ENCODE data around the gene COQ6.

- TF ChIP-seq, protein P1, sequence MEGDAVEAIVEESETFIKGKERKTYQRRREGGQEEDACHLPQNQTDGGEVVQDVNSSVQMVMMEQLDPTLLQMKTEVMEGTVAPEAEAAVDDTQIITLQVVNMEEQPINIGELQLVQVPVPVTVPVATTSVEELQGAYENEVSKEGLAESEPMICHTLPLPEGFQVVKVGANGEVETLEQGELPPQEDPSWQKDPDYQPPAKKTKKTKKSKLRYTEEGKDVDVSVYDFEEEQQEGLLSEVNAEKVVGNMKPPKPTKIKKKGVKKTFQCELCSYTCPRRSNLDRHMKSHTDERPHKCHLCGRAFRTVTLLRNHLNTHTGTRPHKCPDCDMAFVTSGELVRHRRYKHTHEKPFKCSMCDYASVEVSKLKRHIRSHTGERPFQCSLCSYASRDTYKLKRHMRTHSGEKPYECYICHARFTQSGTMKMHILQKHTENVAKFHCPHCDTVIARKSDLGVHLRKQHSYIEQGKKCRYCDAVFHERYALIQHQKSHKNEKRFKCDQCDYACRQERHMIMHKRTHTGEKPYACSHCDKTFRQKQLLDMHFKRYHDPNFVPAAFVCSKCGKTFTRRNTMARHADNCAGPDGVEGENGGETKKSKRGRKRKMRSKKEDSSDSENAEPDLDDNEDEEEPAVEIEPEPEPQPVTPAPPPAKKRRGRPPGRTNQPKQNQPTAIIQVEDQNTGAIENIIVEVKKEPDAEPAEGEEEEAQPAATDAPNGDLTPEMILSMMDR (IDR thresholded peaks at IDR 0.05; ENCODE audit: low read depth, low read length), result no peak
- TF ChIP-seq EZH2phosphoT487 (IDR thresholded peaks at IDR 0.05; ENCODE audit: low read depth), result no peak
Observed at GRCh38 chr14:73958591-73958990, 8.5 kb downstream of the COQ6 start.
